ENCODE measurements around the gene LRPAP1. TPM values are rescaled to one million over a fixed set of nuclear protein-coding genes. Genes with fewer than 3 reads are reported as not detected.
"Not testable (repeated sequence)": the region's sequence is repeated elsewhere in the genome, so short reads cannot be mapped to it uniquely, and the experiment has no call there.

LRPAP1 gene
- total RNA-seq, 5 donors from 2014 or later (not counting 1 experiment from before 2014, with no cell fraction given), result 81.2 to 88.4 (median 81.9) TPM

DNA sequence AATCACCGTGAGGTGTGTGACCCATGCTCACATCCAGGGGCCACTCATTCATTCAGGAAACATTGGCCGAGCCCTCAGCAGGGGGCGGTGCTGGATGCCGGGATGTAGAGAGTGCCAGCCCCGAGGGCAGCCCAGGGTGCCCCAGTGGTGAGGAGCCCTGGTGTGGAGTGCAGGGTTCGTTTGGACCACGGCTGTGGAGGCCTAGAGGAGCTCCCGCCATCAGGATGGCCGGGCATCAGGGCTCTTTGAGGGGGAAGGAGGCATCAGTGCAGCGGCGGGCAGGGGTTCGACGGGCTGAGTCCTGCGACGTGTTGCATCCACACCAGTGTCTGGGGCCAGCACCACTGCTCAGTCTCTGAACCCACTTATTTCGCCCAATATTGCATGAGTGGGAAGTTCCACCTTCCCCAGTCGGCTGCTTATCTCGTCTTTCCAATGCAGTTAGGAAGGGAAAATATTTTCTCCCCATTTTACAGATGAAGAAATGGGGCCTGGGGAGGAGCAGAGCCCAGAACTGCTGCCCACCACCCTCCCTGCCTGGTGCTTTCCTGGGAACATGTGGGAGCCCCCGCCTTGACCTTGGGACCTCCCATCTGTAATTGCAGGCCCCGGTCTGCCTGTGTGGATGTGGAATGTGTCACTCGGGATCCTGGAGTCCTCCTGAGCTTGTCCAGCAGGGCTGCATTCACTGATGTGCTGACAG, 16.9 kb upstream of the LRPAP1 start:
- H3K4me1 Mint-ChIP-seq; H3K4me3 ChIP-seq (ENCODE audit: control insufficient read depth in 1 of 2, extremely low read depth in 1 of 2, low read length in 1 of 2); H3K4me1 ChIP-seq (ENCODE audit: control insufficient read depth in 1 of 2, extremely low read depth in 1 of 2, insufficient read depth in 2 of 2, low read length in 2 of 2); ATAC-seq (replicated peaks in 1 of 4); H3K9me3 ChIP-seq; H3K27ac Mint-ChIP-seq; DNase-seq; CTCF ChIA-PET; H3K9me3 Mint-ChIP-seq; H3K36me3 ChIP-seq (ENCODE audit: control insufficient read depth in 2 of 2, extremely low read depth in 1 of 2, insufficient read depth in 1 of 2, low read length in 1 of 2); POLR2A ChIA-PET; H3K27ac ChIP-seq (ENCODE audit: low read length); H3K36me3 Mint-ChIP-seq; H3K27me3 ChIP-seq (replicated peaks in 1 of 2; ENCODE audit: control insufficient read depth in 2 of 2, extremely low read depth in 1 of 2, insufficient read depth in 2 of 2, low read length in 1 of 2); H3K27me3 Mint-ChIP-seq; H3K4me3 Mint-ChIP-seq: not testable (repeated sequence)
- WGBS (ENCODE audit: insufficient coverage), result 63% methylated on average over 5 of the region's 21 CpGs

- ATAC-seq (replicated peaks in 1 of 4); H3K4me3 Mint-ChIP-seq; H3K4me3 ChIP-seq (ENCODE audit: control insufficient read depth in 1 of 2, extremely low read depth in 1 of 2, low read length in 1 of 2); H3K27ac Mint-ChIP-seq; H3K27me3 Mint-ChIP-seq; H3K36me3 Mint-ChIP-seq; DNase-seq; H3K9me3 ChIP-seq; H3K27ac ChIP-seq (ENCODE audit: low read length); H3K4me1 Mint-ChIP-seq; H3K27me3 ChIP-seq (replicated peaks in 1 of 2; ENCODE audit: control insufficient read depth in 2 of 2, extremely low read depth in 1 of 2, insufficient read depth in 2 of 2, low read length in 1 of 2); H3K9me3 Mint-ChIP-seq; H3K36me3 ChIP-seq (ENCODE audit: control insufficient read depth in 2 of 2, extremely low read depth in 1 of 2, insufficient read depth in 1 of 2, low read length in 1 of 2); POLR2A ChIA-PET; CTCF ChIA-PET; H3K4me1 ChIP-seq (ENCODE audit: control insufficient read depth in 1 of 2, extremely low read depth in 1 of 2, insufficient read depth in 2 of 2, low read length in 2 of 2): not testable (repeated sequence)
- WGBS (ENCODE audit: insufficient coverage), result 100% methylated on average over 1 of the region's 4 CpGs
Observed at GRCh38 chr4:3546721-3547120, 14.5 kb upstream of the LRPAP1 start.

DNA sequence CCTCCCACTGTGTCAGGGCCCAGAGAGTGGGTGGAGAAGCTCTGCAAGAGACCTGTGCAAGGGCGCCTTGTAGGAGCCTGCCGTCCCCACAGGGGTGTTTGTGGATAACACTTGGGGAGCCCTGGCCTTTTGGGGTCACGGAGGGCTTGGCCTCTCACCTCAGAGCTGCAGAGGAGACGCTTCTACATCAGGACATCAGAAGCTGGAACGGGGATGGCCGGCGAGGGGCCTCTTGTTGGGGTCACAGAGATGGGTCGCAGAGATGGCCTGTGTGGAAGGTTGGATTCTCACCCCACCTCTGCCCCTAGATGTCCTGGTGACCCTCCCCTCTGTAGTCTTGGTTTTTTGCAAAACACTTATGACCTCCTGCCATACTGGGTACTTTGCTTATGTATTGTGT, 13.1 kb upstream of the LRPAP1 start:
- H3K27ac Mint-ChIP-seq; H3K27me3 Mint-ChIP-seq; H3K4me1 Mint-ChIP-seq; POLR2A ChIA-PET; H3K36me3 ChIP-seq (ENCODE audit: control insufficient read depth in 2 of 2, extremely low read depth in 1 of 2, insufficient read depth in 1 of 2, low read length in 1 of 2); H3K27me3 ChIP-seq (replicated peaks in 1 of 2; ENCODE audit: control insufficient read depth in 2 of 2, extremely low read depth in 1 of 2, insufficient read depth in 2 of 2, low read length in 1 of 2); H3K4me3 Mint-ChIP-seq; H3K36me3 Mint-ChIP-seq; H3K9me3 ChIP-seq; H3K9me3 Mint-ChIP-seq; ATAC-seq (replicated peaks in 1 of 4); H3K27ac ChIP-seq (ENCODE audit: low read length); H3K4me3 ChIP-seq (ENCODE audit: control insufficient read depth in 1 of 2, extremely low read depth in 1 of 2, low read length in 1 of 2); CTCF ChIA-PET; DNase-seq; H3K4me1 ChIP-seq (ENCODE audit: control insufficient read depth in 1 of 2, extremely low read depth in 1 of 2, insufficient read depth in 2 of 2, low read length in 2 of 2): not testable (repeated sequence)
- 56% methylated on average over 3 of the region's 8 CpGs for WGBS (ENCODE audit: insufficient coverage)

DNA sequence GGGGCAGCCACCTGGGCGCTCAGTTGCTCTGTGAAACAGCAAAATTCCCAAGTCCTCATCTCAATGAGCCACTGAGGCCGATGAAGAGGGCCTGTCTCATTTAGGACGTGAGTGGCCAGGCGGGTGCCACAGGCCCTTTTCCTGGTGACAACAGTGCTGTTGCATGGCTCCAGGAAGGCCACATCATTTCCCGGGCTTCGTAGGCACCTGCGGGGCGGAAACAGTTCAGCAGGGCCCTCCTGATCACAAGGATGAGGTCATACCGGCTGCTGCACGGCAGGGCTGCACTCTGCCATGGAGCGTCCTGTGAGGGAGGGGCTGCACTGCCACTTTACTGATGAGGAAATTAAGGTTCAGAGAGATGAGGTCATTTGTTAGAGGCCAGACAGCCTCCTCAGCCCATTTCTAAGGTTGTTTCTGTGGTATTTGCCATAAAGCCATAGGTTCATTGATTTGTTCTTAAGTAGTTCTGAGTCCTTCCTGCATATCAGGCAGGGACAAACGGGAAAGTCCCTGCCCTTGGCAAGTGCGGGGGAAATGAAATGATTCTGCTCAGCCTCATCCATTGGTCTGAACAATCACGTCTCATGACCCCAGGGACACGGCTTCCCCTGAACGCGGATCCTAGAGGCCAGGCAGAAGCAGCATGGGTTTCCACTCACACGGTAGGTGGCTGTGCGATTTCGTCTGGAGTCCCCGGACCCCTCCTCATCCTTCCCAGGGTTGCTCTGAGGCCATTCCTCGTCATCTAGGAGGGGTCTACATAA, 12.2 kb upstream of the LRPAP1 start:
- CTCF ChIA-PET, result not testable (repeated sequence)

GRCh38 chr4:3543415-3543814, 11.2 kb upstream of the LRPAP1 start:
- H3K27ac Mint-ChIP-seq; H3K4me1 Mint-ChIP-seq; H3K36me3 Mint-ChIP-seq; ATAC-seq (replicated peaks in 1 of 4); H3K27me3 ChIP-seq (replicated peaks in 1 of 2; ENCODE audit: control insufficient read depth in 2 of 2, extremely low read depth in 1 of 2, insufficient read depth in 2 of 2, low read length in 1 of 2); H3K9me3 Mint-ChIP-seq; H3K4me3 Mint-ChIP-seq; H3K27ac ChIP-seq (ENCODE audit: low read length); H3K9me3 ChIP-seq; CTCF ChIA-PET; H3K4me1 ChIP-seq (ENCODE audit: control insufficient read depth in 1 of 2, extremely low read depth in 1 of 2, insufficient read depth in 2 of 2, low read length in 2 of 2); POLR2A ChIA-PET; H3K27me3 Mint-ChIP-seq; H3K36me3 ChIP-seq (ENCODE audit: control insufficient read depth in 2 of 2, extremely low read depth in 1 of 2, insufficient read depth in 1 of 2, low read length in 1 of 2); DNase-seq; H3K4me3 ChIP-seq (ENCODE audit: control insufficient read depth in 1 of 2, extremely low read depth in 1 of 2, low read length in 1 of 2): not testable (repeated sequence)
- WGBS (ENCODE audit: insufficient coverage), result no CpG with 5 or more reads among the region's 8 CpGs

More for the DNA sequence above, 12.2 kb upstream of the LRPAP1 start:
- H3K4me1 Mint-ChIP-seq; H3K4me3 ChIP-seq (ENCODE audit: control insufficient read depth in 1 of 2, extremely low read depth in 1 of 2, low read length in 1 of 2); H3K36me3 Mint-ChIP-seq; H3K4me1 ChIP-seq (ENCODE audit: control insufficient read depth in 1 of 2, extremely low read depth in 1 of 2, insufficient read depth in 2 of 2, low read length in 2 of 2); H3K27me3 ChIP-seq (replicated peaks in 1 of 2; ENCODE audit: control insufficient read depth in 2 of 2, extremely low read depth in 1 of 2, insufficient read depth in 2 of 2, low read length in 1 of 2); POLR2A ChIA-PET; H3K4me3 Mint-ChIP-seq; H3K9me3 ChIP-seq; H3K27ac ChIP-seq (ENCODE audit: low read length); ATAC-seq (replicated peaks in 1 of 4); H3K36me3 ChIP-seq (ENCODE audit: control insufficient read depth in 2 of 2, extremely low read depth in 1 of 2, insufficient read depth in 1 of 2, low read length in 1 of 2); H3K27me3 Mint-ChIP-seq; H3K27ac Mint-ChIP-seq; H3K9me3 Mint-ChIP-seq; DNase-seq: not testable (repeated sequence)
- WGBS (ENCODE audit: insufficient coverage), result 73% methylated on average over 10 of the region's 22 CpGs

DNA sequence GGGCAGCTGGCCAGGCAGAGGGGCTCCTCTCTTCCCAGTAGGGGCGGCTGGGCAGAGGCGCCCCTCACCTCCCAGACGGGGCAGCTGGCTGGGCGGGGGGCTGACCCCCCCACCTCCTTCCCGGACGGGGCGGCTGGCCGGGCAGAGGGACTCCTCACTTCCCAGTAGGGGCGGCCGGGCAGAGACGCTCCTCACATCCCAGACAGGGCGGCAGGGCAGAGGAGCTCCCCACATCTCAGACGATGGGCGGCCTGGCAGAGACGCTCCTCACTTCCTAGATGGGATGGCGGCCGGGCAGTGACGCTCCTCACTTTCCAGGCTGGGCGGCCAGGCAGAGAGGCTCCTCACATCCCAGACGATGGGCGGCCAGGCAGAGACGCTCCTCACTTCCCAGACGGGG, 6.7 kb upstream of the LRPAP1 start:
- POLR2A ChIA-PET; H3K9me3 ChIP-seq; H3K4me1 Mint-ChIP-seq; H3K27ac ChIP-seq (ENCODE audit: low read length); CTCF ChIA-PET; H3K4me3 Mint-ChIP-seq; DNase-seq; H3K36me3 Mint-ChIP-seq; H3K4me3 ChIP-seq (ENCODE audit: control insufficient read depth in 1 of 2, extremely low read depth in 1 of 2, low read length in 1 of 2); H3K9me3 Mint-ChIP-seq; H3K36me3 ChIP-seq (ENCODE audit: control insufficient read depth in 2 of 2, extremely low read depth in 1 of 2, insufficient read depth in 1 of 2, low read length in 1 of 2); ATAC-seq (replicated peaks in 1 of 4); H3K27me3 ChIP-seq (replicated peaks in 1 of 2; ENCODE audit: control insufficient read depth in 2 of 2, extremely low read depth in 1 of 2, insufficient read depth in 2 of 2, low read length in 1 of 2); H3K4me1 ChIP-seq (ENCODE audit: control insufficient read depth in 1 of 2, extremely low read depth in 1 of 2, insufficient read depth in 2 of 2, low read length in 2 of 2); H3K27ac Mint-ChIP-seq; H3K27me3 Mint-ChIP-seq: not testable (repeated sequence)
- 97% methylated on average over 10 of the region's 23 CpGs for WGBS (ENCODE audit: insufficient coverage)

Measured in T-cell (primary cell).